Gastrocnemius medialis (tissue), 4 donors: ENCODE results near the gene CD209.

Experiments
- POLR2A ChIP-seq, 2 donors: fragments of 450-650 bp; IDR thresholded peaks; one replicate each; pipeline ENCODE4 v1.6.1; 2017; ENCODE audit warnings: antibody characterized with exemption in 2 of 2, mild to moderate bottlenecking in 2 of 2, moderate library complexity in 2 of 2
- TF ChIP-seq, protein P1 (sequence below), 5 experiments: fragments of 450-650 bp in 3 of 5; fragments of 200-600 bp in 2 of 5; sonication (generic) in 2 of 5; IDR thresholded peaks in 4 of 5; conservative IDR thresholded peaks in 1 of 5; 1 replicate in 4 of 5; 2 replicates in 1 of 5; pipeline ENCODE4 v1.5.1; 2016 to 2019; ENCODE audit warnings: antibody characterized with exemption in 5 of 5, mild to moderate bottlenecking in 3 of 5, moderate library complexity in 3 of 5

DNA sequence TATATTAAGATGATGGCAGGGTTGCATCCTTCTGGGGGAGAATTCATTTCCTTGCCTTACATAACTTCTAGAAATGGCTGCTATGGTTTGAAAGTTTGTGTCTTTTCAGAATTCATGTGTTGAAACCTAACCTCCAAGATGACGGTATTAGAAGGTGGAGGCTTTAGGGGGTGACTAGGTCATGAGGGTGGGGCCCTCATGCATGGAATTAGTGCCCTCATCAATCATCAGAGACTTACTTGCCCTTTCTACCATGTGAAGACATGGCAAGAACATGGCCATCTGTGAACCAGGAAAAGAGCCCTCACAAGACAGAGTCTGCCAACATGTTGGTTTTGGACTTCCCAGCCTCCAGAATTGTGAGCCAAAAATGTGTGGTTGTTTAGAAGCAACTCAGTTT lies 30.6 kb downstream of the CD209 start:
- TF ChIP-seq, protein P1, sequence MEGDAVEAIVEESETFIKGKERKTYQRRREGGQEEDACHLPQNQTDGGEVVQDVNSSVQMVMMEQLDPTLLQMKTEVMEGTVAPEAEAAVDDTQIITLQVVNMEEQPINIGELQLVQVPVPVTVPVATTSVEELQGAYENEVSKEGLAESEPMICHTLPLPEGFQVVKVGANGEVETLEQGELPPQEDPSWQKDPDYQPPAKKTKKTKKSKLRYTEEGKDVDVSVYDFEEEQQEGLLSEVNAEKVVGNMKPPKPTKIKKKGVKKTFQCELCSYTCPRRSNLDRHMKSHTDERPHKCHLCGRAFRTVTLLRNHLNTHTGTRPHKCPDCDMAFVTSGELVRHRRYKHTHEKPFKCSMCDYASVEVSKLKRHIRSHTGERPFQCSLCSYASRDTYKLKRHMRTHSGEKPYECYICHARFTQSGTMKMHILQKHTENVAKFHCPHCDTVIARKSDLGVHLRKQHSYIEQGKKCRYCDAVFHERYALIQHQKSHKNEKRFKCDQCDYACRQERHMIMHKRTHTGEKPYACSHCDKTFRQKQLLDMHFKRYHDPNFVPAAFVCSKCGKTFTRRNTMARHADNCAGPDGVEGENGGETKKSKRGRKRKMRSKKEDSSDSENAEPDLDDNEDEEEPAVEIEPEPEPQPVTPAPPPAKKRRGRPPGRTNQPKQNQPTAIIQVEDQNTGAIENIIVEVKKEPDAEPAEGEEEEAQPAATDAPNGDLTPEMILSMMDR (IDR thresholded peaks at IDR 0.05 in 4 of 5, conservative IDR thresholded peaks at IDR 0.05 in 1 of 5) = no peak
- no peak for TF ChIP-seq POLR2A (IDR thresholded peaks at IDR 0.05)
